ENCODE data around the gene PAQR4. TPM values are rescaled to one million over a fixed set of nuclear protein-coding genes. Genes with fewer than 3 reads are reported as not detected.
A peak's percentile ranks its signal among the peaks of the same experiment; 100 is the strongest.

The PAQR4 gene
- total RNA-seq, 6 donors from 2014 or later = 5.2 to 13.5 (median 8.3) TPM

GRCh38 chr16:2985462-2985861, 16.3 kb downstream of the PAQR4 start:
- ATAC-seq (ENCODE audit: low FRiP score in 2 of 2) = no peak
- Histone ChIP-seq H3K36me3 (no peaks in the 10 kb centered on the region), H3K4me1 (peaks cover 11 to 26% (median 19%) of the 10 kb centered on the region in 4 donors), H3K4me3 (no peak overlapping the region), H3K9me3 (no peaks in the 10 kb centered on the region), H3K27ac (no peak overlapping the region), H3K27me3 (no peaks in the 10 kb centered on the region)
- DNase-seq = peak in 1 of 2 donors; percentile 92
- 92% methylated on average over 7 of the region's 9 CpGs; no CpG with 5 or more reads in 1 of the 2 donors for WGBS, 2 donors
- TF ChIP-seq POLR2AphosphoS5 (IDR thresholded peaks at IDR 0.05) (no peak), CTCF (IDR thresholded peaks at IDR 0.05) (no peak), POLR2A (IDR thresholded peaks at IDR 0.05) (no peak), EP300 (IDR thresholded peaks at IDR 0.05) (no peak)

- WGBS, 2 donors = 83 to 85% methylated on average over 7 to 11 of the region's 15 CpGs
- TF ChIP-seq POLR2AphosphoS5 (IDR thresholded peaks at IDR 0.05) = no peak
- TF ChIP-seq EP300 (IDR thresholded peaks at IDR 0.05) = no peak
- no peak for TF ChIP-seq CTCF (IDR thresholded peaks at IDR 0.05)
- no peak for TF ChIP-seq POLR2A (IDR thresholded peaks at IDR 0.05)
- Histone ChIP-seq H3K9me3 (no peaks in the 10 kb centered on the region), H3K27me3 (no peaks in the 10 kb centered on the region), H3K36me3 (no peaks in the 10 kb centered on the region), H3K27ac (no peak overlapping the region), H3K4me1 (peaks cover 8 to 23% (median 16%) of the 10 kb centered on the region in 4 donors), H3K4me3 (no peak overlapping the region)
- DNase-seq = peak in 1 of 2 donors; percentile 68
- ATAC-seq (ENCODE audit: low FRiP score in 2 of 2) = peak in 1 of 2 donors; percentile 1
These were observed 16.8 kb downstream of the PAQR4 start for GRCh38 chr16:2985893-2986355.

GRCh38 chr16:2986623-2987188, 17.6 kb downstream of the PAQR4 start:
- WGBS, 2 donors = 83 to 90% methylated on average over 7 to 15 of the region's 17 CpGs

GRCh38 chr16:2987286-2987685, 18.1 kb downstream of the PAQR4 start:
- WGBS, 2 donors = 86% methylated on average over 5 of the region's 9 CpGs; no CpG with 5 or more reads in 1 of the 2 donors
- Histone ChIP-seq H3K27ac (no peak overlapping the region), H3K9me3 (no peaks in the 10 kb centered on the region), H3K27me3 (no peaks in the 10 kb centered on the region), H3K4me1 (peaks cover 4 to 19% (median 12%) of the 10 kb centered on the region in 4 donors), H3K36me3 (no peaks in the 10 kb centered on the region), H3K4me3 (no peak overlapping the region)
- ATAC-seq (ENCODE audit: low FRiP score in 2 of 2) = no peak
- no peak for TF ChIP-seq POLR2A (IDR thresholded peaks at IDR 0.05)
- no peak for TF ChIP-seq EP300 (IDR thresholded peaks at IDR 0.05)
- TF ChIP-seq POLR2AphosphoS5 (IDR thresholded peaks at IDR 0.05) = no peak
- TF ChIP-seq CTCF (IDR thresholded peaks at IDR 0.05) = no peak
- peak in 1 of 2 donors; percentile 50 for DNase-seq

More at GRCh38 chr16:2986623-2987188, 17.6 kb downstream of the PAQR4 start:
- ATAC-seq (ENCODE audit: low FRiP score in 2 of 2) = no peak
- Histone ChIP-seq H3K9me3 (no peaks in the 10 kb centered on the region), H3K4me3 (no peak overlapping the region), H3K27ac (no peak overlapping the region), H3K27me3 (no peaks in the 10 kb centered on the region), H3K36me3 (no peaks in the 10 kb centered on the region), H3K4me1 (peaks cover 4 to 19% (median 12%) of the 10 kb centered on the region in 4 donors)
- TF ChIP-seq POLR2AphosphoS5 (IDR thresholded peaks at IDR 0.05) (no peak), EP300 (IDR thresholded peaks at IDR 0.05) (no peak), POLR2A (IDR thresholded peaks at IDR 0.05) (no peak), CTCF (IDR thresholded peaks at IDR 0.05) (no peak)
- DNase-seq = peak in 1 of 2 donors; percentile 70

- WGBS, 2 donors = 42 to 59% methylated on average over 4 to 7 of the region's 8 CpGs
- no peaks in the 10 kb centered on the region for H3K36me3 ChIP-seq
- H3K27me3 ChIP-seq = no peaks in the 10 kb centered on the region
- no peak for ATAC-seq (ENCODE audit: low FRiP score in 2 of 2)
- no peak for TF ChIP-seq EP300 (IDR thresholded peaks at IDR 0.05)
- TF ChIP-seq CTCF (IDR thresholded peaks at IDR 0.05) = no peak
- no peak for TF ChIP-seq POLR2A (IDR thresholded peaks at IDR 0.05)
- no peak for TF ChIP-seq POLR2AphosphoS5 (IDR thresholded peaks at IDR 0.05)
- DNase-seq = peak in 1 of 2 donors; percentile 69
- peaks cover 4 to 19% (median 12%) of the 10 kb centered on the region in 4 donors for H3K4me1 ChIP-seq
- no peak overlapping the region for H3K27ac ChIP-seq
- H3K4me3 ChIP-seq = no peak overlapping the region
- H3K9me3 ChIP-seq = no peaks in the 10 kb centered on the region
These were observed 18.7 kb downstream of the PAQR4 start for GRCh38 chr16:2987833-2988232.

All from upper lobe of left lung (tissue), 6 donors.